Measurements from ENCODE around the gene CEP85.
A peak's percentile ranks its signal among the peaks of the same experiment; 100 is the strongest.
"Not testable (repeated sequence)": the region's sequence is repeated elsewhere in the genome, so short reads cannot be mapped to it uniquely, and the experiment has no call there.

Gene CEP85

GRCh38 chr1:26225033-26225831 lies 8.8 kb upstream of the CEP85 start:
- DNase-seq, result peak in 1 of 2 experiments; percentile 2

- not testable (repeated sequence) for DNase-seq
These were observed 3.3 kb upstream of the CEP85 start for GRCh38 chr1:26230682-26231081.

GRCh38 chr1:26234644-26235370 lies 807 bp downstream of the CEP85 start:
- no peak for DNase-seq

DNA sequence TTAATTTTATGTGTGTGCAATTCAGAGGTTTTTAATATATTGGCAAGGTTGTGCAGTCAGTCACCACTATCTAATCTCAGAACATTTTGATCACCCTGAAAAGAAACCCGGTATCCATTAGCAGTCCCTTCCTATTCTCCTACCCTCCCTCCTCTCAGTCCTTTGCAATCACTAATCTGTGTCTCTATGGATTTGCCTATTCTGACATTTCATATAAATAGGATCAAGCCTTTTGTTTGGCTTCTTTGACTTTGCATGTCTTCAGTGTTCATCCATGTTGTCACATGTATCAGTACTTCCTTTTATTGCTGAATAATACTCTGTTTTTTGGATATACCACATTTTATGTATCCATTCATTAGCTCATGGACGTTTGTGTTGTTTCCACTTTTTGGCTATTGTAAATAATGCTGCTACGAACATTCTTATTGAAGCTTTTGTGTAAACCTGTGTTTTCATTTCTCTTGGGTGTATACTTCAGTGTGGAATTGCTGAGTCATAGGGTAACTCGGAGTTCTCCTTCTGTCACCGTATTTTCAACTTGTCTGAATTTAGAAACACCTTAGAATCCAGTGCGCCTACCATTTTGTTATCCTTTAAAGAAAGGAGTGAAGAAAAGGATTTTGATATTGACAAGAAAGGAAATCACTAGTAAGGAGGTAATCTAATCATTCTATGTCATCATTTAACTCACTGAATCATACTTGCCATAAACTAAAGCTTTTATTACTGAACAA lies 3.4 kb downstream of the CEP85 start:
- DNase-seq, result no peak

DNA sequence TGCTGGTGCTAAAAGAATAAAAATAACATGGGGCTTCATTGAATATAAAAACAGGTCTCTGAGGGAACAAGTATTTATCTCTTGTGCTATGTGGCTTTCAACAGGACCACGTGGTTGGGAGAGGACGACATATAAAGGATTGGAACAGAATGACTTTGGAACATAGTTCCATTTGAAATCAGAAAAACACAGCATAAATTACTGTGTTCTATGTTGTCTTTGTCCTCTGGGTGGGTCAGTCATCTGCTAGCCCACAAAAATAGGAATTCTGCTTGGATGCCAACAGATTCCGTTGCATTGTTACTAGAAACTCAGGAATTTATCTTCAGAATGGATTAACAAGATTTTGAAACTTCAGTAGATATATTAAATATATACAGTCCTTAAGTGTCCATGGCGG lies 5.9 kb downstream of the CEP85 start:
- DNase-seq, result no peak

DNA sequence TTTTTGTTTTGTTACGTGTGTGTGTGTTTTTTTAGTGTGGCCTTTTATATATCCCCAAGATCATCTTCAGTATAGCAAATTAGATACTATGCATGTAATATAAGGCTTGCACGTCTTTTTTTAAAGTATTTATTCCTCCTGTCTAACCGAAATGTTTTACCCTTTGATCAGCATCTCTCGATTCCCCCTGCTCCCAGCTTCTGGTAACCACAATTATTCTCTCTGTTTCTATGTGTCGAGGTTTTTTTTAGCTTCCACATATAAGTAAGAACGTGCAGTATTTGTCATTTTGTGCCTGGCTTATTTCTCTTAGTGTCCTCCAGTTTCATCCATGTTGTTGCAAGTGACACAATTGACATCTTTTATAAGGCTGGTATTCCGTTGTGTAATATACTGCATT lies 18.7 kb downstream of the CEP85 start:
- DNase-seq, result no peak

- DNase-seq, result no peak
These were observed 20.4 kb downstream of the CEP85 start for GRCh38 chr1:26254404-26254803.

DNA sequence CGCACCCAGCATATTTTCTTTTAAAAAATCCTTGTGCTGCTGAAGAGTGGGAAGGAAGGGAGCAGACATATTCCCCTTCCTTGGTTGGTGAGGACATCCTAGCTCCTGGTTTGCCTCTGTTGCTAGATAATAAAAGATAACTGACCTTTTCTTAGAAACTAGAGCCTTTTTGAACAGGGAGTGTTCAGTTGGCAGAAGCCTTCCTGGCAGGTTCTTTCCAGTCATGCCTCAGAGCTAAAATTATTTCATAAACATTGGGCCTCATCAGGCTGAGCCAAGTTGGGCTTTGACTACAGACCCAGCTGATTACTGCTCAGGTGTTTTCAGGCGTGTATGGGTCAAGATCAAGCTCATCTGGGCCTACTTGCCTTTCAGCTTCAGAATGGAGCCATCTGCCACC lies 23.2 kb downstream of the CEP85 start:
- no peak for DNase-seq

DNA sequence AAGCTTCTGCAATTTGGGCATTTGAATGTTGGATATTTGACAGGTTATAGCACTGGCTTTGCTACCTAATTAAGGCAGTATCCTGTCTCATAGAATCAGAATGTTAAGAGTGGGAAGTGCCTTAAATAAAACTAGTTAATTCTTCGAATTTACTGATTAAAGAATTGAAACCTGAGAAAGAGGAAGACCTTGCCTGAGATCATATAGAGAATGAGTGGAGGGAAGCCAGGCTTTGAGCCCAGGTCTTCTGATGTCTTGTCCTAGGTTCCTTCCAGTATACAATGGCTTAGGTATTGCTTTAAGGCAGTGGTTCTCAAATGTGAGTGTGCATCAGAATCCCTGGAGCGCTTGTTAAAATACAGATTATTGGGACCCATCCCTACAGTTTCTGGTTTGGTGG lies 25.0 kb downstream of the CEP85 start:
- DNase-seq, result no peak

- no peak for DNase-seq
These were observed 25.6 kb downstream of the CEP85 start for GRCh38 chr1:26259578-26259977.

DNA sequence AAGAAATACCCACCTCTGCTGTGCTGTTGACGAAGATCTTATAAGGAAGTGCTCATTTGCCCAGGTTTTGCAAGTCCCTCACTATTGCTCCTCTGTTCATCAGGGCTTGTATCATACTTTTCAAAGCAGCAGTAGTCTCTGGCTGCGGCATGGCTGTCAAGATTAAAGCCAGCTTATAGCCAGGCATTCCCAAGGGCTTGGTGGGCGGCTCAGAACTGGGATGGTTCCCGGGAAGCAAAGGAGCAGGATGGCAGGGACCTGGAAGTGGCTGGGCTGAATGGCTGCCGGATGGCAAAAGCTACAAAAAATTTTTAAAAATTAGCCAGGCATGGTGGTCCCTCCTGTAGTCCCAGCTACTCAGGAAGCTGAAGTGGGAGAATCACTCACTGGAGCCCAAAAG lies 29.2 kb downstream of the CEP85 start:
- DNase-seq, result no peak

- no peak for DNase-seq
These were observed 31.4 kb downstream of the CEP85 start for GRCh38 chr1:26265405-26265804.

DNA sequence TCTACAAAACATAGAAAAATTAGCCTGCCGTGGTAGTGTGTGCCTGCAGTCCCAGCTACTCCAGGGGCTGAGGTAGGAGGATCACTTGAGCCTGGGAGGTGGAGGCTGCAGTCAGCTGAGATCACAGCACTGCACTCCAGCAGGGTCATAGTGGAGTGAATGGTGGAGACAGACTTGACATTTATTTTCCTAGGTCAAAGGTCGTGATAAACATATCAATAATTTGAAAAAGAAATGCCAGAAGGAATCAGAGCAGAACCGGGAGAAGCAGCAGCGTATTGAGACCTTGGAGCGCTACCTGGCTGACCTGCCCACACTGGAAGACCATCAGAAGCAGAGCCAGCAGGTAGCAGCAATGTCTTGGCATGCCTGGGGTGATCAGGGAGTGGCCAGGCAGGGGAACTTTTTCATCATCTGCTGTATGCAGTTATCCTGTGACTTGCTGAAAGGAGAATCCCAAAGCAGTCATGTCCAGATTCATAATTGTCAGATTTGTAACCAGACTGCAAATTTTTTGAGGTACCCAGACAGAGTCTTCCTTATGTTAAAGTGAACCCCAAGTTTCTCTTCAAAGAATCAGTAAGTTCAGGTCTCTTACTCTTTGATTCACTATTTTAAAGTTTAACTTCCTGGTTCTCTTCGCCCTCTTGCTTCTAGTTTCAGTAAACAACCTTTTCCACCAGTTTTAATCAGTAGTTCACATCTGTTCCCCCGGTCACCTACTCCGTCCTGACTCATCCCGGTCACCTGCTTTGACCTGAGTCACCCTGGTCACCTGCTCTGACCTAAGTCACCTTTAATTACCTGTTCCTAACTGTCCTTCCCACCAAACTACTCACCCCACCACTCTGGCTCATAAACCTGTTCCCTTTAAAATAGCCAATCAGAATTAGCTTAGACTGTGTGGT lies 34.5 kb downstream of the CEP85 start:
- DNase-seq, result no peak

- no peak for DNase-seq
These were observed 35.2 kb downstream of the CEP85 start for GRCh38 chr1:26269198-26269550.

GRCh38 chr1:26274801-26275425 lies 40.9 kb downstream of the CEP85 start:
- DNase-seq, result no peak

DNA sequence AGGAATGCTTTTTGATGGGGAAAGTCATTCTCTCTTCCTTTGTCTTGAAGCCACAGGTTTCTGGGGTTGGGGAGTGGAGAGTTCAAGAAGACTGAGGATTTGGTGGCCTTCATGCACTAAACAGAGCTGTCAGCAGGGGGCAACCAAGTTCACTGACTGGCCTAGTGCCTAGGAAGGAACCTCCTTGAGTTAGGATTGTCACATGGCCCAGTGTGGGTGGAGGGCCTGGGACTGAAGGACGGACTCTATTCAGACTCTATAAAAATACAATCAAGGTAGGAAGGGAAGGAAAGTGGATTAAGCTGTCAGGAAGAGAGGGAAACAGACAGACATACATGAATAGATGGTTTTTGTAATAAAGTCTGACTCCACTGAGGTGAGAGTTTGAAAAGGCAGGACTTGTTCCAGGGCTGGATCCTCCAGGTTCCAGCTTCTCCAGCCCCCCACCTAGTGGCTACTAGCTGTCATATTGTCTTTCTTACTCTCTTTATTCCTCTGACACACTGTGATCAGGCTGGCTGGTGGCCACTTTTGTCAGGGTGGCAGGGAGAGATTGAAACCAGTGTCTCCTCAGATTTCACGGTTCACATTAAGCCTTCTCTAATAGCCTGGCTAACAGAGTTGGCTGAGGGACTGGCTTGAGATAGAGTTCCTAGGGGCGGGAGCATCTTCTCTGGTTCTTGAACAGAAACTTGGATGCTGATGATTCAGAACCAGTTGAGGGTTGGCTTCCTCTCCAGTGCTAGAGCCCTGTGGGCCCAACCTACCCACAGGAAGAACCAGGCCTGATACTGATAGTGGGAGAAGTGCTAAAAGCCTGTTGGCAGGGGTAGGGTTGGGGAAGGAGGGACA lies 41.8 kb downstream of the CEP85 start:
- no peak for DNase-seq

- DNase-seq, result no peak
These were observed 42.4 kb downstream of the CEP85 start for GRCh38 chr1:26276432-26276838.

- DNase-seq, result no peak
These were observed 43.3 kb downstream of the CEP85 start for GRCh38 chr1:26277261-26277661.

GRCh38 chr1:26277719-26278118 lies 43.7 kb downstream of the CEP85 start:
- DNase-seq, result no peak

DNA sequence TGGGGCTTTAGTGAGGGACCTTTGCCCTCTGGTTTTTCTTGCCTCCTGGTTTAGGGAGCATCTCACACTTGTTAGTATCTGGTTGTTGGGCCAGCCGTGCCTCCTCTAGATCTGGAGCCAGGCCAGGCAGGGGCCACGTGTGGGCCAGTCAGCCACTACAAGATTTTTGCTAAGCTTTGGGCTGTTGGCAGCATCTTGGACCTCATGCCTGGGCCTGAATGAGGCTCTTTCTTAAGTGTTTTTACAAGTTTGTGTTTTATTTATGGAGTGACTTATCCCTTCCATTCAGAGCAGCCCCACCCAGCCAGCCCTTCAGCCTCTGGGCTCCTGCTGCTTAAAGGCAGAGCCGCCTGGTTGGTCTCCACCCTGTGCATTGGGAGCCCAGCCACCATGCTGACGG lies 44.3 kb downstream of the CEP85 start:
- no peak for DNase-seq
